ENCODE data around the gene ABO. TPM values are rescaled to one million over a fixed set of nuclear protein-coding genes. Genes with fewer than 3 reads are reported as not detected.

The ABO gene
- total RNA-seq, 2 donors from 2014 or later = 58.0 to 77.7 TPM

GRCh38 chr9:133246562-133246961 is 28.4 kb downstream of the ABO start:
- Histone ChIP-seq H3K4me3 (no peak overlapping the region), H3K27me3 (no peaks in the 10 kb centered on the region)
- TF ChIP-seq CTCF (IDR thresholded peaks at IDR 0.05) = no peak

GRCh38 chr9:133242991-133243390 is 32.0 kb downstream of the ABO start:
- no peak overlapping the region for H3K27ac ChIP-seq
- H3K9me3 ChIP-seq = no peaks in the 10 kb centered on the region
- H3K4me3 ChIP-seq = no peak overlapping the region
- TF ChIP-seq CTCF (IDR thresholded peaks at IDR 0.05) = no peak
- DNase-seq = no peak
- no peaks in the 10 kb centered on the region for H3K27me3 ChIP-seq
- H3K9ac ChIP-seq (ENCODE audit: low read depth in 2 of 2, low read length in 2 of 2) = no peak overlapping the region
- peaks cover 5% of the 10 kb centered on the region for H3K4me1 ChIP-seq
- intact Hi-C loops (cut with DNase I) = no loop called here
- no peaks in the 10 kb centered on the region for H3K36me3 ChIP-seq

More at GRCh38 chr9:133246562-133246961, 28.4 kb downstream of the ABO start:
- Histone ChIP-seq H3K4me1 (no peaks in the 10 kb centered on the region), H3K9me3 (no peaks in the 10 kb centered on the region), H3K27ac (no peak overlapping the region), H3K9ac (ENCODE audit: low read depth in 2 of 2, low read length in 2 of 2) (no peak overlapping the region), H3K36me3 (no peaks in the 10 kb centered on the region)
- intact Hi-C loops (cut with DNase I) = no loop called here
- DNase-seq = no peak

GRCh38 chr9:133242241-133242640 is 32.8 kb downstream of the ABO start:
- H3K27me3 ChIP-seq = no peaks in the 10 kb centered on the region

DNA sequence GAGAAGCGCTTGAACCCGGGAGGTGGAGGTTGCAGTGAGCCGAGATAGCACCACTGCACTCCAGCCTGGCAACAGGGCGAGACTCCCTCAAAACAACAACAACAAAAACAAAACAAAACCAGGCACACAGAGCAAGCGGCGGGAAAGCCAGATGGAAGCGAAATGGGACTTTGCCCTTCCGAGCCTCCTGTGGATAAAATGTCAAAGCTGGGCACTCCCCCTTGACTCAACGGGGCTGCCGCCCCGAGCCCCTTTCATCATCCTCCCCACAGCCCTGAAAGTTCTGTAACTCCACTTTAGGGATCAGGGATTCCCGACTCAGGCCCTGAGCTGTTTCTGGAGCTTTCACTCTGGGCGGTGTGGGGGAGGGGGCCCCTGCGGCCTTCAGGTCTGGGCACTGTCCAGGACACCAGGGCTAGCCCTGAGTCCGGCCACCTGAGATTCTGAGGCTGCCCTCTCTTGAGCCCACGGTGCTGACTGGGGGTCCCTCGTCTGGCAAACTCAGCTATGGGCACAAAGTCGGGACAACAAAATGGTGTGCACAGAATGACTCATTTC is 35.4 kb downstream of the ABO start:
- Histone ChIP-seq H3K4me1 (peaks cover 5% of the 10 kb centered on the region), H3K27me3 (no peaks in the 10 kb centered on the region), H3K36me3 (no peaks in the 10 kb centered on the region), H3K27ac (peak overlapping the region; percentile 66), H3K9ac (ENCODE audit: low read depth in 2 of 2, low read length in 2 of 2) (peak overlapping the region in 1 of 2 donors; percentile 26), H3K9me3 (no peaks in the 10 kb centered on the region), H3K4me3 (no peak overlapping the region)
- intact Hi-C loops (cut with DNase I) = loop anchor here (10.0 kb wide), 1 partner anchor 85 kb away; no protein-coding TSS in a partner anchor
- no peak for DNase-seq
- no peak for TF ChIP-seq CTCF (IDR thresholded peaks at IDR 0.05)

More at GRCh38 chr9:133242241-133242640, 32.8 kb downstream of the ABO start:
- no peak overlapping the region for H3K9ac ChIP-seq (ENCODE audit: low read depth in 2 of 2, low read length in 2 of 2)
- DNase-seq = no peak
- H3K9me3 ChIP-seq = no peaks in the 10 kb centered on the region
- H3K36me3 ChIP-seq = no peaks in the 10 kb centered on the region
- intact Hi-C loops (cut with DNase I) = no loop called here
- H3K27ac ChIP-seq = no peak overlapping the region
- H3K4me3 ChIP-seq = no peak overlapping the region
- peaks cover 5% of the 10 kb centered on the region for H3K4me1 ChIP-seq
- no peak for TF ChIP-seq CTCF (IDR thresholded peaks at IDR 0.05)

- no peaks in the 10 kb centered on the region for H3K27me3 ChIP-seq
- intact Hi-C loops (cut with DNase I) = loop anchor here (10.0 kb wide), 1 partner anchor 86 kb away; no protein-coding TSS in a partner anchor
- TF ChIP-seq CTCF (IDR thresholded peaks at IDR 0.05) = peak; percentile 79
- peaks cover 5% of the 10 kb centered on the region for H3K4me1 ChIP-seq
- peak overlapping the region; percentile 66 for H3K27ac ChIP-seq
- no peaks in the 10 kb centered on the region for H3K9me3 ChIP-seq
- peak overlapping the region; percentile 32 to 83 for H3K9ac ChIP-seq (ENCODE audit: low read depth in 2 of 2, low read length in 2 of 2)
- H3K4me3 ChIP-seq = peak overlapping the region; percentile 22
- no peaks in the 10 kb centered on the region for H3K36me3 ChIP-seq
- DNase-seq = peak; percentile 88
Measured at GRCh38 chr9:133238851-133239532, 36.0 kb downstream of the ABO start.

All from colonic mucosa (tissue), 4 donors.